ENCODE measurements around the gene RCOR1. TPM values are rescaled to one million over a fixed set of nuclear protein-coding genes. Genes with fewer than 3 reads are reported as not detected.

Gene RCOR1
- total and polyA plus RNA-seq, 2 experiments from 2014 or later, result 9.9 to 30.2 TPM

DNA sequence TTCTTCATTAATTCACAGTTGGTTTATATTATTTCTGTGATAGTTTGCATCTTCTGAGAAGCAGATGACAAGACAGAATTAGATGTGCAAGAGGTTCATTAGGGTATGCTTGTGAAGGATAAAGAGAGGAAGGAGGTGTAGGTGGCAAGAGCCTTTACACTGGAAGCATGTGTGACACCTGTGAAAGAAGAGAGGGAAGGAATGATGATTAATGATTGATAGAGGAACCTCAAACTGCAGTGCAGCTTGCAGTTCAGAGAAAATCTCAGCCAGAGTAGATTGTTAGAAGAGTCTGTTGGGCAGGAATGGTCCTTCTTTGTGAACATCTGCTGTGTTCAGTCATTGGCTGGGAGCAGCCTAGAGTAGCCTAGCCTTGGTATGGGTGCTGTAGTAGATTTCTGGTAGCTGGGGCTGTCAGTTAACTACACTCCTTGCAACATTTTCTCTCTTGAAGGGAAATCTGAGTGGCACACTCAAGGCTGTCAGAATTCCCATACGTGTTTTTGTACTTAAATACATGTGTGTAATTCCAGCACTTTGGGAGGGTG is 9.0 kb downstream of the RCOR1 start:
- Histone ChIP-seq H3K9me3 (ENCODE audit: low read depth) (no peaks in the 10 kb centered on the region), H2AFZ (no peak overlapping the region), H3K4me2 (no peak overlapping the region), H3K36me3 (replicated peaks; ENCODE audit: insufficient read depth, low read depth) (no peaks in the 10 kb centered on the region), H3K4me1 (ENCODE audit: insufficient read depth) (peaks cover 27% of the 10 kb centered on the region), H4K20me1 (ENCODE audit: insufficient read depth, poor library complexity, severe bottlenecking) (peaks cover 78% of the 10 kb centered on the region), H3K79me2 (peaks cover 100% of the 10 kb centered on the region), H3K27me3 (no peaks in the 10 kb centered on the region), H3K9me2 (replicated peaks; ENCODE audit: insufficient read depth) (no peaks in the 10 kb centered on the region), H3K4me3 (no peak overlapping the region), H3K27ac (no peak overlapping the region)
- 94% methylated on average over 1 of the region's 1 CpG for WGBS (ENCODE audit: low lambda C conversion rate, missing lambda C conversion rate)
- no peak for TF ChIP-seq EZH2phosphoT487 (IDR thresholded peaks at IDR 0.05; ENCODE audit: low read depth, severe bottlenecking, unreplicated experiment)
- TF ChIP-seq, protein P1, sequence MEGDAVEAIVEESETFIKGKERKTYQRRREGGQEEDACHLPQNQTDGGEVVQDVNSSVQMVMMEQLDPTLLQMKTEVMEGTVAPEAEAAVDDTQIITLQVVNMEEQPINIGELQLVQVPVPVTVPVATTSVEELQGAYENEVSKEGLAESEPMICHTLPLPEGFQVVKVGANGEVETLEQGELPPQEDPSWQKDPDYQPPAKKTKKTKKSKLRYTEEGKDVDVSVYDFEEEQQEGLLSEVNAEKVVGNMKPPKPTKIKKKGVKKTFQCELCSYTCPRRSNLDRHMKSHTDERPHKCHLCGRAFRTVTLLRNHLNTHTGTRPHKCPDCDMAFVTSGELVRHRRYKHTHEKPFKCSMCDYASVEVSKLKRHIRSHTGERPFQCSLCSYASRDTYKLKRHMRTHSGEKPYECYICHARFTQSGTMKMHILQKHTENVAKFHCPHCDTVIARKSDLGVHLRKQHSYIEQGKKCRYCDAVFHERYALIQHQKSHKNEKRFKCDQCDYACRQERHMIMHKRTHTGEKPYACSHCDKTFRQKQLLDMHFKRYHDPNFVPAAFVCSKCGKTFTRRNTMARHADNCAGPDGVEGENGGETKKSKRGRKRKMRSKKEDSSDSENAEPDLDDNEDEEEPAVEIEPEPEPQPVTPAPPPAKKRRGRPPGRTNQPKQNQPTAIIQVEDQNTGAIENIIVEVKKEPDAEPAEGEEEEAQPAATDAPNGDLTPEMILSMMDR (IDR thresholded peaks at IDR 0.05; ENCODE audit: poor library complexity), result no peak
- TF ChIP-seq EZH2 (IDR thresholded peaks at IDR 0.05; ENCODE audit: borderline replicate concordance), result no peak
- DNase-seq (ENCODE audit: low spot score), result no peak

DNA sequence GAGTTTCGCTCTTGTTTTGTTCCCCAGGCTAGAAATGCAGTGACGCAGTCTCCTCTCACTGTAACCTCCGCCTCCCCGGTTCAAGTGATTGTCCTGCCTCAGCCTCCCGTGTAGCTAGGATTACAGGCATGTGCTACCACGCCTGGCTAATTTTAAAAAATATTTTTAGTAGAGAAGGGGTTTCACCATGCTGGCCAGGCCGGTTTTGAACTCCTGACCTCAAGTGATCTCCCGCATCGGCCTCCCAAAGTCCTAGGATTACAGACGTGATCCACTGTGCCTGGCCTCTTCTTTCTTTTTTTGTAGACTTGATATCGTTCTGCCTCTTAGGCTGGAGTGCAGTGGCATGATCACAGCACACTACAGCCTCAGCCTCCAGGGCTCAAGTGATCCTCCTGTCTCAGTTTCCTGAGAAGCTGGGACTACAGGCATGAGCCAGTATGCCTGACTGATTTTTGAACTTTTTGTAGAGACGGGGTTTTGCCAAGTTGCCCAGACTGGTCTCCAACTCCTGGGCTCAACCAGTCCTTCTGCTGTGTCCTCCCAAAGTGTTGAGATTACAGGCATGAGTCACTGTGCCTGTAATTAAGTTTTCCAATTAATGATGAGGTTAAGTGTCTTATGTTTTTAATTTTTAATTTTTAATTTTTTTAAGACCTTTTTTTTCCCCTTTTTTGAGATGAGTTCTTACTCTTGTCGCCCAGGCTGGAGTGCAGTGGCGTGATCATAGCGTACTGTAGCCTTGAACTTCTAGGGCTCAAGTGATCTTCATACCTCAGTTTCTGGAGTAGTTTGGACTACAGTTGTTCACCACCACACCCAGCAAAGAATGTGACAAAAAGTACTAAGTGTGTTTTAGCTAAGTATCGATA is 10.2 kb downstream of the RCOR1 start:
- no peak for TF ChIP-seq EZH2phosphoT487 (IDR thresholded peaks at IDR 0.05; ENCODE audit: low read depth, severe bottlenecking, unreplicated experiment)
- TF ChIP-seq EZH2 (IDR thresholded peaks at IDR 0.05; ENCODE audit: borderline replicate concordance), result no peak
- TF ChIP-seq, protein P1 (IDR thresholded peaks at IDR 0.05; ENCODE audit: poor library complexity), result no peak
- no peaks in the 10 kb centered on the region for H3K9me2 ChIP-seq (replicated peaks; ENCODE audit: insufficient read depth)
- peaks cover 100% of the 10 kb centered on the region for H3K79me2 ChIP-seq
- no peaks in the 10 kb centered on the region for H3K27me3 ChIP-seq
- no peak for DNase-seq (ENCODE audit: low spot score)
- peaks cover 87% of the 10 kb centered on the region for H4K20me1 ChIP-seq (ENCODE audit: insufficient read depth, poor library complexity, severe bottlenecking)
- 86% methylated on average over 16 of the region's 16 CpGs for WGBS (ENCODE audit: low lambda C conversion rate, missing lambda C conversion rate)
- peak overlapping the region; percentile 19 for H3K4me2 ChIP-seq
- H3K4me3 ChIP-seq, result no peak overlapping the region
- peak overlapping the region; percentile 36 for H3K27ac ChIP-seq
- H3K4me1 ChIP-seq (ENCODE audit: insufficient read depth), result peaks cover 27% of the 10 kb centered on the region
- no peaks in the 10 kb centered on the region for H3K36me3 ChIP-seq (replicated peaks; ENCODE audit: insufficient read depth, low read depth)
- no peaks in the 10 kb centered on the region for H3K9me3 ChIP-seq (ENCODE audit: low read depth)
- no peak overlapping the region for H2AFZ ChIP-seq

- H3K27ac ChIP-seq, result peak overlapping the region; percentile 36
- no peaks in the 10 kb centered on the region for H3K9me2 ChIP-seq (replicated peaks; ENCODE audit: insufficient read depth)
- H3K9me3 ChIP-seq (ENCODE audit: low read depth), result no peaks in the 10 kb centered on the region
- no peak overlapping the region for H2AFZ ChIP-seq
- H3K79me2 ChIP-seq, result peaks cover 100% of the 10 kb centered on the region
- H3K27me3 ChIP-seq, result no peaks in the 10 kb centered on the region
- 68% methylated on average over 4 of the region's 4 CpGs for WGBS (ENCODE audit: low lambda C conversion rate, missing lambda C conversion rate)
- H3K4me1 ChIP-seq (ENCODE audit: insufficient read depth), result peaks cover 27% of the 10 kb centered on the region
- no peak for DNase-seq (ENCODE audit: low spot score)
- no peak overlapping the region for H3K4me3 ChIP-seq
- peaks cover 95% of the 10 kb centered on the region for H4K20me1 ChIP-seq (ENCODE audit: insufficient read depth, poor library complexity, severe bottlenecking)
- H3K4me2 ChIP-seq, result no peak overlapping the region
- TF ChIP-seq EZH2phosphoT487 (IDR thresholded peaks at IDR 0.05; ENCODE audit: low read depth, severe bottlenecking, unreplicated experiment) (no peak), EZH2 (IDR thresholded peaks at IDR 0.05; ENCODE audit: borderline replicate concordance) (no peak)
- TF ChIP-seq, protein P1 (IDR thresholded peaks at IDR 0.05; ENCODE audit: poor library complexity), result no peak
- H3K36me3 ChIP-seq (replicated peaks; ENCODE audit: insufficient read depth, low read depth), result no peaks in the 10 kb centered on the region
These were observed 11.0 kb downstream of the RCOR1 start for GRCh38 chr14:102603293-102603907.

Data from hepatocyte (in vitro differentiated cells).